HG03565 (cell line): Measurements from ENCODE around the gene SPINK4.
A peak's percentile ranks its signal among the peaks of the same experiment; 100 is the strongest.

ENCODE experiments used
- ATAC-seq: cut with Tn5 transposase; IDR thresholded peaks from one replicate; pipeline ENCODE4 v1.9.1; 2021; ENCODE audit warnings: mild to moderate bottlenecking, moderate library complexity; ENCODE audit not compliant: unreplicated experiment

The SPINK4 gene, protein sequence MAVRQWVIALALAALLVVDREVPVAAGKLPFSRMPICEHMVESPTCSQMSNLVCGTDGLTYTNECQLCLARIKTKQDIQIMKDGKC

DNA sequence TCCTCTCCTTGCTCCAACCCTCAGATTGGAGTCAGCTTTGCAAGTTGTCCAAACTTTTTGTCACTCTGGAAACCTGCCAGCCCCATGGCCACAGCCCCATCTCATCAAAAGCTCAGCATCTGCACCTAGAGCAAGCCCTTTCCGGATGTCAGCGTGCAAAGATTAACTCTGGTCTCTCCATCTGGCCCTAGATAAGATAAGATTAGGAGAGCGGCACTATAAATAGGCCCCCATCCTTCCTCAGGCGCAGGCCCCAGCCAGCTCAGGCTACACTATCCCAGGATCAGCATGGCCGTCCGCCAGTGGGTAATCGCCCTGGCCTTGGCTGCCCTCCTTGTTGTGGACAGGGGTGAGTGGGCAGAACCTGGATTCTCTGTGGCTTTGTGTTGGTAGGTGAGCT lies at the start of gene SPINK4:
TSS of gene SPINK4 (plus strand) at position 247 of the 400 bp plus-strand sequence. CDS start at position 289, 42 bp downstream.
- ATAC-seq: no peak

GRCh38 chr9:33192493-33193255 lies 47.3 kb upstream of the SPINK4 start:
- ATAC-seq: no peak

- ATAC-seq: no peak
These were observed 46.1 kb upstream of the SPINK4 start for GRCh38 chr9:33193818-33194217.

DNA sequence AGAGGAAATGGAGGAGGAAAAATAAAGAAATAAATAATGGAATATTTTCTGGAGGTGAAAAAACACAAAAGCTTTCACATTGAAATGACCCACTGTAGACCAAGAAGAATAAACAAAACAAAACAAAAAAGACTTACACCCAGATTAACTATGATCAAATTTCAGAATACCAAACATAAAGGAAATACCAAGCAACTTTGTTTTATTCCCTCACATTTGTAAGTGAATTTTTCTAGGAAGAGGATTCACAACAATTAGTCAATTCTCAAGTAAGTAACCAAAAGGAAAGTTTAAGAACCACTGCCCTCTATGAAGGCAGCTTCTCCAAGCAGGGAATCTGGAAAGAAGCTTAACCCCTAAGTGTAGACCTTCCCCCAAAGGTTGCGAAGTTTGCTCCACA lies 43.2 kb upstream of the SPINK4 start:
- no peak for ATAC-seq

GRCh38 chr9:33197279-33198152 lies 42.5 kb upstream of the SPINK4 start:
- no peak for ATAC-seq

DNA sequence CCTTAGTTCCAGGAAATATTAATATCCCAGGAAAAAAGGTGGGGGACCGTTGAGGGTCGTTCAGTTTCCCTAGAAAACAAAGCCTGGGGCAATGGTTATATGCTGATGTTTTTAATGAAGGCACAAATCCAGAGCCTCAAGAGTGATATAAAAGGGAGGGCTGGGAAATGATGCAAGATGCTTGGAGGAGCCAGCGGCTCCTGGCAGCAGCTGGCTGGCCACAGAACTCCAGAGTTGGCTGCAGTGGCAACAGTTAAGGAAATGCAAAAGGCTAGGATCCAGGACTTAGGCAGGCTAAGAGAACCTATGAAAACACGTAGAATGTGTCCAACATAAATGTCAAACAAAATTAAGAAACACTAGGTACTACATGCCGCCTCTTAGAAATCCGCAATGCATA lies 41.8 kb upstream of the SPINK4 start:
- ATAC-seq: no peak

GRCh38 chr9:33202018-33202417 lies 37.9 kb upstream of the SPINK4 start:
- ATAC-seq: peak; percentile 32

- peak; percentile 98 for ATAC-seq
These were observed 37.3 kb upstream of the SPINK4 start for GRCh38 chr9:33202552-33203201.

DNA sequence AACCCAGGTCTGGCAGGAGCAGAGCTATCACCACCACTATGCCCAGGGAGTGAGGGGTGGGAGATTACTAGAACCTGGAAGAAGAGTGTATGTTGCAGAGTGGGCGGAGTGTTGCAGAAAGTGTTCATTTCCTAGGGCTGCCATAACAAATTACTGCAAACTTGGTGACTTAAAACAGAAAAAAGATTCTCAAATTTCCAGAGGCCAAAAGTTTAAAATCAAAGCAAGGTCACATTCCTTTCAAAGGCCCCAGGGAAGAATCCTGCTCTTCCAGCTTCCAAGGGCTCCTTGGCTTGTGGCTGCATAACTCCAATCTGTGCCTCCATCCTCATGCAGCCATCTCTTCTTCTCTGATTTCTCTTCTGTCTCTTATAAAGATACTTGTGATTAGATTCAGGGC lies 30.6 kb upstream of the SPINK4 start:
- no peak for ATAC-seq

- no peak for ATAC-seq
These were observed 29.8 kb upstream of the SPINK4 start for GRCh38 chr9:33210006-33210715.

DNA sequence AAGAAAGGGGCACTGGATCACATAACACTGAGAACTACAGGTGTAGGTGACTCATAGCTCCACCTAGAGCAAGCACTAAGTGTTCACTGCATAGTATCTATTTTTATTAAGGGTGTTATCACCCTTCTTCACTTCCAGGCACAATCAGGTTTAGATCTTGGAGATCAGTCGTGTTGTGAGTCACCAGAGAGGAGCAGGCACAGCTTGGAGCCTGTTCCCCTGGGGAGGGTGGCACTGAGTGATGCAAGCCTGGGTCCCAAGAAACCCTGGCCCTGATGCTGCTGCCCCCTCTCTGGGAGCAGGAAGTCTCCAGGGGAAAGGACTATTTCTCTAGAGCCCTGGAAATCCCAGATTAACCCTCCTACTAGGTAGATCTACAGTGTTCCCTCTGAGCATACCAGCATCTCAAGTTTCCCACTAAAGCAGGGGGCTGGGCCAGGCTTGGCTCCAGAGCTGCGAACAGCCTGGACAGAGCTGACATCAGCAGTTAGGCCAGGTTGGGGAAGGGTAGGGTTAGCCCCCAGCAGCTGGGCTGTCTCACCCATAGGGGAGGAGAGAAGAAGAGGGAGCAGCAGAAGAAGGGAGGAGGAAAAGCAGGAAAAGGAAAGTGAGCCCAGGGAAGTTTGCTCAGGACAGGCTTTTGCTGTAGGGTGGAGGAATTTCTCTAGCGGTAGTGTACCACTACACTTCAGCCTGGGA lies 28.1 kb upstream of the SPINK4 start:
- ATAC-seq: no peak

GRCh38 chr9:33220681-33221567 lies 19.0 kb upstream of the SPINK4 start:
- ATAC-seq: no peak

DNA sequence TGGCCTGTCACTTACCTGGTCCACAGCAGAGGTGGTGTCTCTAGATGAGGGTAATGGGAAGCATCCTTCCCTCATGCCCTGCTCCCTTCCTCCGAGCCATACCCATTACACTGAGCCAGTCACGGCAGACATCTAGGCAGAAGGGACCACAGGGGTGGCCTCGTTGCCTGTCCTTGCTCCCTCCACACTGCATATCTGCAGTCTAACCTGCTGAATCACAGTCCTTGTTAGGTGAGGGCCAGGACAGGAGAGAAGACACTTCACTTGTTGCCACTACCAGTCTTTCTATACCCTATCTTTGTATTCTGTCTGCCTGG lies 18.4 kb upstream of the SPINK4 start:
- no peak for ATAC-seq

DNA sequence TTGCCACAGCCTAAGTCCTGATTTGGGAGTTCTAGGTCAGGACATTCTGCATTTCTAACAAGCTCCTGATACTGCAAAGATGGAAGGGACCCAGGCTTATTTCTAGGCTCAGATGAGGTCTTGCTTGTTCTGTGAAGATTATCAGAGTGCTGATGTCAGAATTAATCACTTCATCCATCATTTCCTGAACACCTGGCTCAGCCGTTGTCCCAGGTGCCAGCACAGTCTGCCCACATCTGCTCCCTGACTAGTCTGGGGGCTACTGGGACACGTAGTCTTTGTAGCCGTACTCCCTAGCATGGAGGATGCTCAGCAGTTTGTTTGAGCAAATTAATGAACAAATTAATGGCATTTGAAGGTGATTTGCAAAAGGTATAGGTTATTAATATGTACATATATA lies 17.9 kb upstream of the SPINK4 start:
- ATAC-seq: no peak

DNA sequence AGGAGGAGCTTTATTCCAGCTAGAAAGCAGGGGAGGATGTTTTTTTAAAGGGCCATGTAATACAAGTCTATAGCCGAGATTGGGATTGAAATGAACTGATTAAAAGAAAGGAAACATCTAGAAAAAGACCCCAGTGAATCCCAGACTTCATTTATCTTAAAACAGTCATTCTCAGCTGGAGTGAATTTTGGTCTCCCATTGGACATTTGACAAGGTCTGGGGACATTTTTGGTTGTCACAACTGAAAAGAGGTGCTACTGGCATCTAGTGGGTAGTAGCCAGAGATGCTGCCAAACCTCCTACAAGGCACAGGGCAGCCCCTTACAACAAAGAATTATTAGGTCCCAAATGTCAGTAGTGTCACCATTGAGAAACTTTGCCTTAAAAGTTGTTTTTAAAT lies 16.3 kb upstream of the SPINK4 start:
- ATAC-seq: no peak

DNA sequence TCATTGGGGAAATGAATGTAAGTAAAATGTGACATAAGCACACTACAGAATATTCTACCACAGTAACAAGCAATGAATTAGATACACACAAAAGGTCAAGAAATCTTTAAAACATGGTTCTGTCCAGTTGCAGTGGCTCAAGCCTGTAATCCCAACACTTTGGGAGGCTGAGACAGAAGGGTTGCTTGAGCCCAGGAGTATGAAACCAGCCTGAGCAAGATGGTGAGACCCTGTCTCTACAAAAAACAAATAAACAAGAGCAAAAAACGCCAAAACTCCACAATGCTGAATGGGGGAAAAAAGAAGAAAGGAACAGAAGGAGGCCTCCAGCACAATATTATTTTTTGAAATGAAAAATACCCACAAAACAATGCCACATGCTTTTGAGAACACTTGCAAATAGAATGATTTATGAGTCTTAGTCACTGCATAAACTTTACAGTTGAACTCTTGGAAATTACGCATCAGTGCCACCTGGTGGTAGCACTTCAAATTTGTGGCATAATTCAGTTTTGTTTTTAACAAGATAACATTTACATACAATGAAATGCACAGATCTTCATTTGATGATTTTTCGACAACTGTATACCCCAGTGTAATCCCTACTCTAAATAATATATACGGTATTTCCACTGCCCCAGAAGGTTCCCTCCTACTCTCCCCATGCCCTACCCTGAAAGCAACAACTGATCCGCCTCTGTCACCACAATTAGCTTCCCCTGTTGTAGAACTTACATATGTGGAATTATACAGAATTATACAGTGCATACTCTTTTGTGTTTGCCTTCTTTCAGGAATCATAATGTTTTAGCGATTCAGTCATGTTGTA lies 14.4 kb upstream of the SPINK4 start:
- no peak for ATAC-seq

DNA sequence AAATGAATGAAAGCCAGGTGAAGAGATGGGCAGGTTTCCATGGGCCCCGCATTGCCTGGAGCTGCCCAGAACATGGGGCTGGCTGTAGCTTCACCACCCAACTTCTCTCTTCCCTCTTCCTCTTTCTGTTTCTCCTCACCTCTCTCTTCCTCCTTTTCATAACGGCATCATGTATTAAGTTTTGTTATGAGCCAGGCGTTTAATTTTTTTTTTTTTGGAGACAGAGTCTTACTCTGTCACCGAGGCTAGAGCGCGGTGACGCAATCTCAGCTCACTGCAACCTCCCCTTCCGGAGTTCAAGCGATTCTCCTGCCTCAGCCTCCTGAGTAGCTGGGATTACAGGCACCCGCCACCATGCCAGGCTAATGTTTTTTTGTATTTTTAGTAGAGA lies 13.0 kb upstream of the SPINK4 start:
- no peak for ATAC-seq

GRCh38 chr9:33227741-33228140 lies 12.2 kb upstream of the SPINK4 start:
- no peak for ATAC-seq

- no peak for ATAC-seq
These were observed 11.4 kb upstream of the SPINK4 start for GRCh38 chr9:33228606-33229005.
